Astrocyte (in vitro differentiated cells and primary cell): Measurements from ENCODE around the gene NDUFA8.

Experiments used
- CTCF ChIP-seq: IDR thresholded peaks from 2 replicates; pipeline ENCODE4 v1.5.1; 2011; ENCODE audit warnings: low read depth, mild to moderate bottlenecking, inconsistent platforms, low read length, moderate library complexity; ENCODE audit not compliant: insufficient read depth
- EZH2 ChIP-seq: IDR thresholded peaks from 2 replicates; pipeline ENCODE4 v1.6.1; 2012; ENCODE audit warnings: mild to moderate bottlenecking, low read length, inconsistent platforms; ENCODE audit not compliant: insufficient read depth

GRCh38 chr9:122179054-122179689 lies 19.6 kb upstream of the NDUFA8 start:
- no peak for TF ChIP-seq CTCF
- TF ChIP-seq EZH2 = no peak
